Epithelial cell of proximal tubule (primary cell): ENCODE data around the gene PDE4D. TPM values are rescaled to one million over a fixed set of nuclear protein-coding genes. Genes with fewer than 3 reads are reported as not detected.

Experiments
- DNase-seq: peaks from one replicate; pipeline ENCODE4 v3.0.0-alpha.2; 2011; ENCODE audit warnings: low read depth
- H3K4me3 ChIP-seq: 2 replicates; pipeline ENCODE4 v1.5.1; 2011; ENCODE audit warnings: low read depth, mild to moderate bottlenecking, low read length
- CTCF ChIP-seq: conservative IDR thresholded peaks from 2 replicates; pipeline ENCODE4 v1.5.1; 2012; ENCODE audit warnings: low read depth, mild to moderate bottlenecking, low read length
- total RNA-seq: library from RNA; depleted of rRNA; stranded (reverse); fragments of >200 nt; gene quantifications from 2 replicates; pipeline ENCODE4 v1.2.3, GENCODE V29; 2015

Gene PDE4D
- total RNA-seq, 1 donor from 2014 or later = 18.4 TPM

- H3K4me3 ChIP-seq = no peak overlapping the region
- no peak for DNase-seq
- no peak for TF ChIP-seq CTCF
These were observed 725.5 kb downstream of the PDE4D start for GRCh38 chr5:59168067-59168466.

- H3K4me3 ChIP-seq = no peak overlapping the region
- no peak for DNase-seq
- no peak for TF ChIP-seq CTCF
These were observed 729.3 kb downstream of the PDE4D start for GRCh38 chr5:59164041-59164830.

- H3K4me3 ChIP-seq = no peak overlapping the region
- no peak for TF ChIP-seq CTCF
- DNase-seq = no peak
These were observed 732.1 kb downstream of the PDE4D start for GRCh38 chr5:59161221-59162105.

- no peak for TF ChIP-seq CTCF
- no peak for DNase-seq
- no peak overlapping the region for H3K4me3 ChIP-seq
These were observed 734.7 kb downstream of the PDE4D start for GRCh38 chr5:59158637-59159391.

GRCh38 chr5:59158165-59158564 lies 735.4 kb downstream of the PDE4D start:
- DNase-seq = no peak
- no peak overlapping the region for H3K4me3 ChIP-seq
- no peak for TF ChIP-seq CTCF

GRCh38 chr5:59157068-59157467 lies 736.5 kb downstream of the PDE4D start:
- H3K4me3 ChIP-seq = no peak overlapping the region
- no peak for DNase-seq
- no peak for TF ChIP-seq CTCF
